ENCODE measurements around the gene RBFOX2.

The RBFOX2 gene

DNA sequence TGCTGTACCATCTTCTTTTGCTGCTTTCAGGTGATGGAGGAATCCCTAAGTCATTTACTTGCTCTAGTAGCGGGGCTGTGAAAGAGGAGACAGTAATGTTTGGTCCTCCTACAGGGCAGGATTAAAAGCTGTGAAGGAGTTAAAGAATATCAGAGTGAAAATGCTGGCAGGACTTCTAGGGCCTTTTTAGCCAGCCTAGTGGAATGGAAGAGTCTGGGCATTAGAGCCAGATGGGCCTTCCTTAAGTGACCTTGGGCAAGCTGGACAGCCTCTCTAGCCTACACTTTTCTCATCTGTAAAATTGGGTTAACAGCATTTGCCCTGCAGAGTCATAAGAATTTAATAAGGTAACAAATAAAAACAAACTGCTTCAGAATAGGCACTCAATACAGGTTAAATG lies 114.7 kb downstream of the RBFOX2 start:
- TF ChIP-seq, protein P1, sequence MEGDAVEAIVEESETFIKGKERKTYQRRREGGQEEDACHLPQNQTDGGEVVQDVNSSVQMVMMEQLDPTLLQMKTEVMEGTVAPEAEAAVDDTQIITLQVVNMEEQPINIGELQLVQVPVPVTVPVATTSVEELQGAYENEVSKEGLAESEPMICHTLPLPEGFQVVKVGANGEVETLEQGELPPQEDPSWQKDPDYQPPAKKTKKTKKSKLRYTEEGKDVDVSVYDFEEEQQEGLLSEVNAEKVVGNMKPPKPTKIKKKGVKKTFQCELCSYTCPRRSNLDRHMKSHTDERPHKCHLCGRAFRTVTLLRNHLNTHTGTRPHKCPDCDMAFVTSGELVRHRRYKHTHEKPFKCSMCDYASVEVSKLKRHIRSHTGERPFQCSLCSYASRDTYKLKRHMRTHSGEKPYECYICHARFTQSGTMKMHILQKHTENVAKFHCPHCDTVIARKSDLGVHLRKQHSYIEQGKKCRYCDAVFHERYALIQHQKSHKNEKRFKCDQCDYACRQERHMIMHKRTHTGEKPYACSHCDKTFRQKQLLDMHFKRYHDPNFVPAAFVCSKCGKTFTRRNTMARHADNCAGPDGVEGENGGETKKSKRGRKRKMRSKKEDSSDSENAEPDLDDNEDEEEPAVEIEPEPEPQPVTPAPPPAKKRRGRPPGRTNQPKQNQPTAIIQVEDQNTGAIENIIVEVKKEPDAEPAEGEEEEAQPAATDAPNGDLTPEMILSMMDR (IDR thresholded peaks at IDR 0.05; ENCODE audit: borderline replicate concordance, insufficient read depth, low read depth, low read length): no peak
- no peak overlapping the region for H3K4me3 ChIP-seq (ENCODE audit: low read depth, low read length)

DNA sequence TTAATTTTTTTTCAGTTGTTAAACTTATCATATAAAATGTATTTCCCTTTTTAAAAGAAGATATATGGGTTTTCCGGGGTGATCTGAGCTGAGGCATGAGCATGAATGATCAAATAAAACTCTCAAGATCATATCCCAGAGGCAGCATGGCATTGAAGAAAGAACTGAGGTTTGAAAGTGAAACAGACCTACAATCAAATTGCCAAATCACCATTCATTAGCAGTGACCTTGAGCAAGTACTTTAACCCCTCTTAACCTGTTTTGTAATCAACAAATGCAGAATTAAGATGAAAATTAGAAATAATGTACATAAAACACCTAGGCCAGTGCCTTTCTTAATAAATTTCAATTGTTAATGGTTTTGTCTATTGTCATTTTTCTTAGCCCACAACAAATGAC lies 116.0 kb downstream of the RBFOX2 start:
- TF ChIP-seq, protein P1 (IDR thresholded peaks at IDR 0.05; ENCODE audit: borderline replicate concordance, insufficient read depth, low read depth, low read length): no peak
- H3K4me3 ChIP-seq (ENCODE audit: low read depth, low read length): no peak overlapping the region

GRCh38 chr22:35911877-35912276 lies 116.7 kb downstream of the RBFOX2 start:
- TF ChIP-seq, protein P1 (IDR thresholded peaks at IDR 0.05; ENCODE audit: borderline replicate concordance, insufficient read depth, low read depth, low read length): no peak
- no peak overlapping the region for H3K4me3 ChIP-seq (ENCODE audit: low read depth, low read length)

DNA sequence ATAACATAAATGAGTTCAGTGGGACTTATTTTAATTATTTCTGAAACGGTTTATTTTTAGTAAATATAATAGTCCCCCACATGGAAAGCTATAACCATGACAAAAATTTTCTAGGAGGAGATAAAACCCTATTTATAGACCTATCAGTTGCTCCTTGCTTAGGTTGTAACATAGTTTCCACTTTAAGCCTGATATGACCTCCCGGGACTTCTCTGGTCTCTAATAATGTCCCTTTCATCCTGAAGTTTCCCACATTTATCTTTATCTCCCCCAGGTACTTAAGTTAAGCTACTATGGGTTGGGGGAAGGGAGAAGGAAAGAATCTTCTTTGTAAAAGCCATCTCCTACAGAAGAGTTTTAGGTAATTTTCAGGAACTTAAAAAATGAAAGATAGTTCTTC lies 117.7 kb downstream of the RBFOX2 start:
- TF ChIP-seq, protein P1 (IDR thresholded peaks at IDR 0.05; ENCODE audit: borderline replicate concordance, insufficient read depth, low read depth, low read length): no peak
- H3K4me3 ChIP-seq (ENCODE audit: low read depth, low read length): no peak overlapping the region

- TF ChIP-seq, protein P1 (IDR thresholded peaks at IDR 0.05; ENCODE audit: borderline replicate concordance, insufficient read depth, low read depth, low read length): no peak
- H3K4me3 ChIP-seq (ENCODE audit: low read depth, low read length): no peak overlapping the region
Measured at GRCh38 chr22:35910003-35910769, 118.4 kb downstream of the RBFOX2 start.

DNA sequence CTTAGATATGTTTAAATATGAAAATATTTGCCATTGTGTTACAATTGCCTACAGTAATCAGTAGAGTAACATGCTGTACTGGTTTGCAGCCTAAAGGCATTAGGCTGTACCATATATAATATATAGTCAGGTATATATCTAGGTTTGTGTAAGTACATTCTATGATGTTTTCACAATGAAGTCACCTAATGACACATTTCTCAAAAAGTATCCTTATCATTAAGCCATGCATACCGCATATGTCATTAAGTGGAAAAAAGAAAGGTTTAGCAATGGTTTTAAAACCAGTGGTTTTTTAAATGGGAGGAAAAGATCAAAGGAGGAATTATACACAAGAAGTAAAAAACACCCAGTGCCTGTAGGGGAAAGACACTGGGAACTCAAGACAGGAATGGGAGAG lies 122.7 kb downstream of the RBFOX2 start:
- TF ChIP-seq, protein P1 (IDR thresholded peaks at IDR 0.05; ENCODE audit: borderline replicate concordance, insufficient read depth, low read depth, low read length): no peak
- no peak overlapping the region for H3K4me3 ChIP-seq (ENCODE audit: low read depth, low read length)

DNA sequence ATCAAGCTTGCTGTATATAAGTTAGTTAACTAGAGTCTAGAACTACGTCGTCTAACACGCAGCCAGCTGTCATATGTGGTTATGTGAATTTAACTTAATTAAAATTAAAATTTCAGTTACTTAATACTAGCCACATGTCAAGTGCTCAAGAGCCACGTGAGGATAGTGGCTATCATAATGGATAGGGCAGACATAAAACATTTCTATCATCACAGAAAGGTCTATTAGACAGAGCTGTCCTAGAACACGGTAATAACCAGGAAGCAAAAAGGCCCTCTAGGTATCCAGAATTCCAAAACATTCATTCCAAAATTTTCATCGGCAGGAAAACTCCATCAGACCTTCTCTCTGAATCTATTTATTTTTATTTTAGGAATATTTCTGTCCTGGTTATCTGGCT lies 123.9 kb downstream of the RBFOX2 start:
- TF ChIP-seq, protein P1 (IDR thresholded peaks at IDR 0.05; ENCODE audit: borderline replicate concordance, insufficient read depth, low read depth, low read length): no peak

More for the DNA sequence above, 123.9 kb downstream of the RBFOX2 start:
- no peak overlapping the region for H3K4me3 ChIP-seq (ENCODE audit: low read depth, low read length)

Data from GM12875 (cell line).